Tibial artery (tissue), 4 donors: ENCODE results near the gene TAGLN3.
A peak's percentile ranks its signal among the peaks of the same experiment; 100 is the strongest.

ENCODE experiments used
- DNase-seq, 2 donors: peaks; one replicate each; pipeline ENCODE4 v3.0.0-alpha.2; 2019
- H3K27ac ChIP-seq, 2 donors: fragments of 200-600 bp; sonication (generic) in 1 of 2; 1 replicate in 1 of 2; 2 replicates in 1 of 2; pipeline ENCODE4 v1.5.1; 2018 to 2019; ENCODE audit warnings: mild to moderate bottlenecking in 1 of 2
- H3K27me3 ChIP-seq, 2 donors: fragments of 200-600 bp; sonication (generic) in 1 of 2; one replicate each; pipeline versions ENCODE4 v1.5.1 to v1.6.0; 2016 to 2019
- H3K36me3 ChIP-seq, 3 donors: fragments of 200-600 bp; sonication (generic) in 2 of 3; one replicate each; pipeline ENCODE4 v1.5.1; 2016 to 2019; ENCODE audit warnings: mild to moderate bottlenecking in 2 of 3
- H3K4me1 ChIP-seq, 4 donors: fragments of 200-600 bp; sonication (generic) in 2 of 4; 1 replicate in 3 of 4; 2 replicates in 1 of 4; pipeline ENCODE4 v1.5.1; 2016 to 2019
- H3K4me3 ChIP-seq, 2 donors: fragments of 200-600 bp; sonication (generic) in 1 of 2; 1 replicate in 1 of 2; 2 replicates in 1 of 2; pipeline ENCODE4 v1.5.1; 2018 to 2019; ENCODE audit warnings: mild to moderate bottlenecking in 2 of 2
- H3K9me3 ChIP-seq, 3 donors: fragments of 200-600 bp; sonication (generic) in 1 of 3; one replicate each; pipeline ENCODE4 v1.5.1; 2016 to 2019
- intact Hi-C: fragments of 100-400 bp; cut with DNase I; formaldehyde crosslinking; loops from one replicate; pipeline ENCODE4 v1.15.0; 2023; ENCODE audit warnings: low total_unique reads
- TF ChIP-seq, protein P1 (sequence below), 2 experiments: fragments of 200-600 bp in 1 of 2; fragments of 450-650 bp in 1 of 2; IDR thresholded peaks; one replicate each; pipeline ENCODE4 v1.5.1; 2017 to 2019; ENCODE audit warnings: antibody characterized with exemption in 2 of 2, mild to moderate bottlenecking in 1 of 2, moderate library complexity in 1 of 2

TAGLN3 gene

DNA sequence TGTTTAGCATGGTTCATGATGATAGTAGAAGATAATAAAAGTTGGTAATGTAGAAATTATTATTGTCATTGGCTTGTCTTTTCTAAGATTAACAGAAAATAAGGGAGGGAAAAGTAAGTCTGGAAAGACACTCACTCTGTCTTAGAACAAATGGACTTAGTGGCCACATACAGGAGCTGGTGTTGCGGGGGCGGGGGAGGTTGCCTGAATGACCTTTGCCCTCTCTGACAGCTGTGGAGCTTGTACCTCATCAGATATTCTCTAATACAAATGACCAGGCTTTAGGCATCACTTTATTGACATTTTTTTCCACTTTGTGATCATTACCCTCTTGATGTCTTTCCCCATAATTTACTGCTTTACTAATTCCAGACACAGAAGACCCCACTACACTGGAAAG, 5.9 kb downstream of the TAGLN3 start:
- Histone ChIP-seq H3K27ac (no peak overlapping the region), H3K4me1 (peaks cover 0 to 2% (median 0%) of the 10 kb centered on the region in 4 donors), H3K27me3 (peaks cover 0 to 7% of the 10 kb centered on the region in 2 donors), H3K36me3 (no peaks in the 10 kb centered on the region), H3K9me3 (no peaks in the 10 kb centered on the region), H3K4me3 (no peak overlapping the region)
- intact Hi-C loops = no loop called here
- DNase-seq = no peak
- TF ChIP-seq, protein P1, sequence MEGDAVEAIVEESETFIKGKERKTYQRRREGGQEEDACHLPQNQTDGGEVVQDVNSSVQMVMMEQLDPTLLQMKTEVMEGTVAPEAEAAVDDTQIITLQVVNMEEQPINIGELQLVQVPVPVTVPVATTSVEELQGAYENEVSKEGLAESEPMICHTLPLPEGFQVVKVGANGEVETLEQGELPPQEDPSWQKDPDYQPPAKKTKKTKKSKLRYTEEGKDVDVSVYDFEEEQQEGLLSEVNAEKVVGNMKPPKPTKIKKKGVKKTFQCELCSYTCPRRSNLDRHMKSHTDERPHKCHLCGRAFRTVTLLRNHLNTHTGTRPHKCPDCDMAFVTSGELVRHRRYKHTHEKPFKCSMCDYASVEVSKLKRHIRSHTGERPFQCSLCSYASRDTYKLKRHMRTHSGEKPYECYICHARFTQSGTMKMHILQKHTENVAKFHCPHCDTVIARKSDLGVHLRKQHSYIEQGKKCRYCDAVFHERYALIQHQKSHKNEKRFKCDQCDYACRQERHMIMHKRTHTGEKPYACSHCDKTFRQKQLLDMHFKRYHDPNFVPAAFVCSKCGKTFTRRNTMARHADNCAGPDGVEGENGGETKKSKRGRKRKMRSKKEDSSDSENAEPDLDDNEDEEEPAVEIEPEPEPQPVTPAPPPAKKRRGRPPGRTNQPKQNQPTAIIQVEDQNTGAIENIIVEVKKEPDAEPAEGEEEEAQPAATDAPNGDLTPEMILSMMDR (IDR thresholded peaks at IDR 0.05) = no peak

DNA sequence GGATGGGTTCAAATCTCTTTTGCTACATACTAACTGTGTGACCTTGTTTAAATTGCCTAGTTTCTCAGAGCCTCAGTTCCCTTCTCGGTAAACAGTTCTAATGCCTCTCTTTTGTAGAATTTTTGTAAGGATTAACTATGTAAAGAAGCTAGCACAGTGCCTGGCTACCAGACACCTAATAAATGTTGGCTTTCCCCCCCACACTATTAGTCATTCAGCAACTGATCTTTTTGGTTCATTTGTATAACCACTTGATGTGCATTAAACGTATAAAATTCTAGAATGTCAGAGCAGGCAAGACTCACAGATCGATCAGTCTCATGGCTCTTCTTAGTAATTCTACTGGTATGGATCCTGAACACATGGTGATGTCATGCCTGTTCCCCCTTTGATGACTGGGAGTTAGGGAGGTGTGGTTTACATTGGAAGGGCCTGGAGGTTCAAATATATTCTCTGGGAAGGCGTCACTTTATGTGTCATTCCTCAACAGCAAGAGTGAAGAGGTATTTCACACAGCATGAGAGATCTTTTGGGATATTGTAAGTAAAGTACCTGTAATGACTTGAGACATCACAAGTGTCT, 6.5 kb downstream of the TAGLN3 start:
- intact Hi-C loops = no loop called here

DNA sequence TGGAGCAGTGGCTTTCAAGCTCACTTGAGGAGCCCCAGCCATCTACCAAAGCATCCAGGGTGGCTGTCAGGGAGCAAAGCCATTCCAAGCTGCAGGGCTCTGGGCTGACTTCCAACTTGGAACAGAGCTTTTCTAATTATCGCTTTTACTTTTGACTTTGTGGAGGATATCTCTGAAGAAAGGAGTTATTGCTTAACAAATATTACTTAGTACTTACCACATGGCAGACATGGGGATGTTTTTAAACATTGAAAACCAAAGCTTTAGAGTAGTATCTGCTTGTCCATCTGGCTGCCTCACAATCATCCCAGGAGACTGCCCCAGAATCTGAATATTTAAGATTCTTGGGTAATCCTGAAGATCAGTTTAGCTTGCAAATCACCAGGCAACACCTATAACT, 8.9 kb downstream of the TAGLN3 start:
- intact Hi-C loops = no loop called here
- TF ChIP-seq, protein P1 (IDR thresholded peaks at IDR 0.05) = no peak
- Histone ChIP-seq H3K27ac (no peak overlapping the region), H3K36me3 (no peaks in the 10 kb centered on the region), H3K4me3 (no peak overlapping the region), H3K27me3 (no peaks in the 10 kb centered on the region), H3K4me1 (peaks cover 0 to 18% (median 4%) of the 10 kb centered on the region in 4 donors), H3K9me3 (no peaks in the 10 kb centered on the region)
- peak in 1 of 2 donors; percentile 30 for DNase-seq

More for the DNA sequence above, 6.5 kb downstream of the TAGLN3 start:
- no peaks in the 10 kb centered on the region for H3K9me3 ChIP-seq
- peaks cover 0 to 3% of the 10 kb centered on the region in 2 donors for H3K27me3 ChIP-seq
- TF ChIP-seq, protein P1 (IDR thresholded peaks at IDR 0.05) = no peak
- H3K4me3 ChIP-seq = no peak overlapping the region
- no peak for DNase-seq
- no peaks in the 10 kb centered on the region for H3K4me1 ChIP-seq
- H3K36me3 ChIP-seq = no peaks in the 10 kb centered on the region
- H3K27ac ChIP-seq = no peak overlapping the region

DNA sequence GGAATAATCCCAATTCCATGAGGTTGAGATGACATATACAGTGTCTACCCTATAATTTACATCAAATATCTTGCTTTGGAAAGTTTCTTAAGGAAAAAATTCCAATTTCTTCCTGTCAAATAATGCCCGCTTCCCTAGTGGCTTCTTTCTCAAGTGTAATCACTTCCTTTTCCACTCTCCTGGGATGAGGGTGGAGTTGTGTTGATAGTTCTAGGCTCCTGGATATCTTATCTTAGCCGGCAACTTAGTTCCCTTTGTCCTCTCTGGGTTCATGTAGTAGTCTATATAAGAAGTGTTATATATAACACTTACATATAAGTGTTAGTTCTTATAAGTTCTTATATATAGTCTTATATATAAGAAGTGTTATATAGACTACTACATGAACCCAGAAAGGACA, 10.9 kb downstream of the TAGLN3 start:
- Histone ChIP-seq H3K36me3 (no peaks in the 10 kb centered on the region), H3K27me3 (no peaks in the 10 kb centered on the region), H3K9me3 (no peaks in the 10 kb centered on the region), H3K4me3 (no peak overlapping the region), H3K27ac (no peak overlapping the region), H3K4me1 (peaks cover 0 to 26% (median 7%) of the 10 kb centered on the region in 4 donors)
- intact Hi-C loops = loop anchor here (5.0 kb wide), 1 partner anchor 342 kb away; no protein-coding TSS in a partner anchor
- DNase-seq = no peak
- TF ChIP-seq, protein P1 (IDR thresholded peaks at IDR 0.05) = no peak

DNA sequence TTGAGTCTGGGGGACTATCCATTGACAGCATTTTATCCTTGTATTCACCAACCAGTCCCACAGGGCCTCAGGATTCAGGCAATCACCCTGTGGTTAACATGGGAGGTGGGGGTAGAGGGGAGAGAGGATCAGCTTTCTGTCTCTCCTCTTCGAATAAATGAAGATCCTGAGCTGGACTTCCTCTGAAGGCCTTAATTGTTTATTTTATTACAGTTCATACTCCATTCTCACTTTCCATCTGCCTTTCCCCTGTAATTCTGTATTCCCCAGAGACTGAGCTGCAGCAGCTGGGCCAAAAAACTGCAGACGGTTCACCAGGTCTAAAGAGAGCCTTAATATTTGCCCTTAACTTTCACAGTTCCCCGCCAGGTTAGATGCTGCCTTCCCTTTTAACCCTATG, 11.9 kb downstream of the TAGLN3 start:
- TF ChIP-seq, protein P1 (IDR thresholded peaks at IDR 0.05) = no peak
- Histone ChIP-seq H3K9me3 (no peaks in the 10 kb centered on the region), H3K4me3 (no peak overlapping the region), H3K27me3 (no peaks in the 10 kb centered on the region), H3K36me3 (no peaks in the 10 kb centered on the region), H3K4me1 (peaks cover 0 to 26% (median 7%) of the 10 kb centered on the region in 4 donors), H3K27ac (no peak overlapping the region)
- DNase-seq = no peak
- intact Hi-C loops = loop anchor here (5.0 kb wide), 1 partner anchor 343 kb away; no protein-coding TSS in a partner anchor
